OCI-LY1 (cell line): ENCODE results near the gene CLPTM1L.
"Not testable (repeated sequence)": the region's sequence is repeated elsewhere in the genome, so short reads cannot be mapped to it uniquely, and the experiment has no call there.

Source experiments
- EZH2 ChIP-seq: fragments of 200-600 bp; sonication (generic), shearing (Covaris generic); IDR thresholded peaks from 2 replicates; pipeline ENCODE4 v1.8.0; 2017; ENCODE audit warnings: borderline replicate concordance, mixed run types, mild to moderate bottlenecking, antibody characterized with exemption, low read length, moderate library complexity, mixed read lengths
- TF ChIP-seq, protein P1 (sequence below): fragments of 200-600 bp; sonication (generic), shearing (Covaris generic); IDR thresholded peaks from 2 replicates; pipeline ENCODE4 v1.5.1; 2017; ENCODE audit warnings: mild to moderate bottlenecking, antibody characterized with exemption, low read length, moderate library complexity, mixed read lengths

DNA sequence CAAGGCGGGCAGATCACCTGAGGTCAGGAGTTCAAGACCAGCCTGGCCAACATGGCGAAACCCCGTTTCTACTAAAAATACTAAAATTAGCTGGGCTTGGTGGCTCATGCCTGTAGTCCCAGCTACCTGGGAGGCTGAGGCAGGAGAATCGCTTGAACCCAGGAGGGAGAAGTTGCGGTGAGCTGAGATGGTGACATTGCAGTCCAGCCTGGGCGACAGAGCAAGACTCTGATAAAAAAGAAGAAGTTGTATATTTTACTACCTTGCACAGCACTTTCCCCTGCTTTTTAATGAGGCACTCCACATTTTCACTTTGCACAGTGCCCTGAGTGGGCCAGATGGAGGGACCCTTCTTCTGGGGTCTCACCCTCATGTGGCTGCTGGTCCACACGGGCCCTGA lies 15.5 kb upstream of the CLPTM1L start:
- TF ChIP-seq, protein P1, sequence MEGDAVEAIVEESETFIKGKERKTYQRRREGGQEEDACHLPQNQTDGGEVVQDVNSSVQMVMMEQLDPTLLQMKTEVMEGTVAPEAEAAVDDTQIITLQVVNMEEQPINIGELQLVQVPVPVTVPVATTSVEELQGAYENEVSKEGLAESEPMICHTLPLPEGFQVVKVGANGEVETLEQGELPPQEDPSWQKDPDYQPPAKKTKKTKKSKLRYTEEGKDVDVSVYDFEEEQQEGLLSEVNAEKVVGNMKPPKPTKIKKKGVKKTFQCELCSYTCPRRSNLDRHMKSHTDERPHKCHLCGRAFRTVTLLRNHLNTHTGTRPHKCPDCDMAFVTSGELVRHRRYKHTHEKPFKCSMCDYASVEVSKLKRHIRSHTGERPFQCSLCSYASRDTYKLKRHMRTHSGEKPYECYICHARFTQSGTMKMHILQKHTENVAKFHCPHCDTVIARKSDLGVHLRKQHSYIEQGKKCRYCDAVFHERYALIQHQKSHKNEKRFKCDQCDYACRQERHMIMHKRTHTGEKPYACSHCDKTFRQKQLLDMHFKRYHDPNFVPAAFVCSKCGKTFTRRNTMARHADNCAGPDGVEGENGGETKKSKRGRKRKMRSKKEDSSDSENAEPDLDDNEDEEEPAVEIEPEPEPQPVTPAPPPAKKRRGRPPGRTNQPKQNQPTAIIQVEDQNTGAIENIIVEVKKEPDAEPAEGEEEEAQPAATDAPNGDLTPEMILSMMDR = not testable (repeated sequence)
- TF ChIP-seq EZH2 = not testable (repeated sequence)
